ENCODE data around the gene KCTD7.
"Not testable (repeated sequence)": the region's sequence is repeated elsewhere in the genome, so short reads cannot be mapped to it uniquely, and the experiment has no call there.

Gene KCTD7

GRCh38 chr7:66628361-66629221 lies at the start of gene KCTD7:
Gene KCTD7, plus strand, starts transcription at chr7:66628881. Its CDS starts 184 bp downstream, at chr7:66629065.
- no peaks in the 10 kb centered on the region for H3K27me3 Mint-ChIP-seq (ENCODE audit: low read depth)
- H3K4me1 Mint-ChIP-seq (ENCODE audit: low read depth): peaks cover 37% of the 10 kb centered on the region
- DNase-seq (ENCODE audit: low spot score): peak; percentile 97
- H3K9me3 Mint-ChIP-seq: no peaks in the 10 kb centered on the region
- peak within 1 kb of the TSS; percentile 90 for H3K27ac Mint-ChIP-seq
- H3K4me3 Mint-ChIP-seq: peak within 1 kb of the TSS; percentile 89
- peaks cover 31% of the 10 kb centered on the region for H3K36me3 Mint-ChIP-seq (ENCODE audit: low read depth)

DNA sequence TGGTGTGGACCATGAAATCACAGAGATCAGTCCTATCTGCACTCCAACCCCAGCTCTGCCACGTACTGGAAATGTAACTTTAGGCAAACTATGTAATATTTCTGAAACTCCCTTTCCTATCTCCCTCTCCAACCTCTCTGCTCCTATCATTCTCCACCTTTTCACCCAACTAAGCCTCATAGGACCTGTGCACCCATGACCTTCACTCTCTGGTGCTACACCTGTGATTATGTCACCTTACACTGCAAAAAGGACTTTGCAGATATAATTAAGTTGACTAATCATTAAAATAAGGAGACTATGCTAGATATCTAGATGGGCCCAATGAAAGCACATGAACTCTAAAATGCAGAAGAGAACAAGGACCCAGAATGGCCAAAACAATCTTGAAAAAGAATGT lies 48.3 kb upstream of the KCTD7 start:
- not testable (repeated sequence) for H3K9me3 Mint-ChIP-seq; H3K27ac Mint-ChIP-seq; H3K4me3 Mint-ChIP-seq; H3K27me3 Mint-ChIP-seq (ENCODE audit: low read depth); DNase-seq (ENCODE audit: low spot score)
- Mint-ChIP-seq H3K4me1 (ENCODE audit: low read depth) (peaks cover 24% of the 10 kb centered on the region), H3K36me3 (ENCODE audit: low read depth) (peaks cover 35% of the 10 kb centered on the region)

GRCh38 chr7:66582816-66583489 lies 45.7 kb upstream of the KCTD7 start:
- H3K36me3 Mint-ChIP-seq (ENCODE audit: low read depth): peaks cover 27% of the 10 kb centered on the region
- not testable (repeated sequence) for DNase-seq (ENCODE audit: low spot score); H3K27ac Mint-ChIP-seq; H3K9me3 Mint-ChIP-seq; H3K27me3 Mint-ChIP-seq (ENCODE audit: low read depth); H3K4me3 Mint-ChIP-seq
- H3K4me1 Mint-ChIP-seq (ENCODE audit: low read depth): peaks cover 15% of the 10 kb centered on the region

DNA sequence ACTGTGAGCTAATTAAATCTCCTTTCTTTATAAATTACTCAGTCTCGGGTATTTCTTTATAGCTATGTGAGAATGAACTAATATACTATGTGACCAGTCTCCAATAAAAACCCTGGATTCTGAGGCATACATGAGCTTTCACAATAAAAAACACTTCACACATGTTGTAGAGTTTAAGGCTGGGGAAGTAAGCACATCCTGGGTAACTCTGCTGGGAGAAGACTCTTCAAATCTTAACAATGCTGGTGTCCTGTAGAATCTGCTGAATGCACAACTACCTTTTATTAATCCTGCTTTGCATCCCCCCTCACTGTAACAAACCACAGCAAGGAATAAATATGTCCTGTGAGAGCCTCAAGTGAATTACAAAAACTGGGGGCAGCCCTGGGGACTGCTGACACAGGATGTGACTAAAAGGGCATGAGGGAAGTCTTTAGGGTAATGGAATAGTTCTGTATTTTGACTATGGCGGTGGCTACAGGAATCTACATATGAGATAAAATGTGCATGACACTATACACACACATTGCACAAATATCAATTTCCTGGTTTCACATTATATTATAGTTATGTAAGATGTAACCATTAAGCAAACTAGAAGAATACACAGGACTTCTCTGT lies 45.1 kb upstream of the KCTD7 start:
- Mint-ChIP-seq H3K27ac (peak overlapping the region; percentile 15), H3K36me3 (ENCODE audit: low read depth) (peaks cover 29% of the 10 kb centered on the region), H3K9me3 (no peaks in the 10 kb centered on the region), H3K4me1 (ENCODE audit: low read depth) (peaks cover 10% of the 10 kb centered on the region), H3K27me3 (ENCODE audit: low read depth) (no peaks in the 10 kb centered on the region), H3K4me3 (no peak overlapping the region)
- no peak for DNase-seq (ENCODE audit: low spot score)

DNA sequence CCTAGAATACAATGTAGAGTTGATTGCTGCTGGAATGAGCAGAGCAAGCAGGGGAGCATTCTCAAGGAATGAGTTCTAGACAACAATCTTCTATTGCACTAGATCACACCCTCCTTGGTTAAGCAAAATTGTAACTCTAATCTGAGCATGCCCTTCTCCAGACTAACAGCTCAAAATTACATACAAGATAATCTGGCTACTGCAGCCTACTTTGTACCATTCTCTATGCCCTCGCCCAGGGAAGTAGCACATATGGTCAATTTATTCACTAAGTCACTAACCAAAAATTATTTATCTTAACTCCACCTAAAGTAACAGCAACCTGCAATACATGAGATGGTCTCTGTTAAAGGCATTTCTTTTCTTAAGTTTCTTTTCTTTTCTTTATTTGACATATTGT lies 42.5 kb upstream of the KCTD7 start:
- Mint-ChIP-seq H3K27me3 (ENCODE audit: low read depth) (no peaks in the 10 kb centered on the region), H3K36me3 (ENCODE audit: low read depth) (peaks cover 27% of the 10 kb centered on the region), H3K27ac (no peak overlapping the region), H3K4me1 (ENCODE audit: low read depth) (peaks cover 19% of the 10 kb centered on the region), H3K9me3 (no peaks in the 10 kb centered on the region), H3K4me3 (no peak overlapping the region)
- no peak for DNase-seq (ENCODE audit: low spot score)

GRCh38 chr7:66588226-66588625 lies 40.5 kb upstream of the KCTD7 start:
- not testable (repeated sequence) for H3K4me3 Mint-ChIP-seq; H3K27me3 Mint-ChIP-seq (ENCODE audit: low read depth); H3K9me3 Mint-ChIP-seq; H3K27ac Mint-ChIP-seq; DNase-seq (ENCODE audit: low spot score)
- H3K36me3 Mint-ChIP-seq (ENCODE audit: low read depth): peaks cover 19% of the 10 kb centered on the region
- H3K4me1 Mint-ChIP-seq (ENCODE audit: low read depth): peaks cover 28% of the 10 kb centered on the region

DNA sequence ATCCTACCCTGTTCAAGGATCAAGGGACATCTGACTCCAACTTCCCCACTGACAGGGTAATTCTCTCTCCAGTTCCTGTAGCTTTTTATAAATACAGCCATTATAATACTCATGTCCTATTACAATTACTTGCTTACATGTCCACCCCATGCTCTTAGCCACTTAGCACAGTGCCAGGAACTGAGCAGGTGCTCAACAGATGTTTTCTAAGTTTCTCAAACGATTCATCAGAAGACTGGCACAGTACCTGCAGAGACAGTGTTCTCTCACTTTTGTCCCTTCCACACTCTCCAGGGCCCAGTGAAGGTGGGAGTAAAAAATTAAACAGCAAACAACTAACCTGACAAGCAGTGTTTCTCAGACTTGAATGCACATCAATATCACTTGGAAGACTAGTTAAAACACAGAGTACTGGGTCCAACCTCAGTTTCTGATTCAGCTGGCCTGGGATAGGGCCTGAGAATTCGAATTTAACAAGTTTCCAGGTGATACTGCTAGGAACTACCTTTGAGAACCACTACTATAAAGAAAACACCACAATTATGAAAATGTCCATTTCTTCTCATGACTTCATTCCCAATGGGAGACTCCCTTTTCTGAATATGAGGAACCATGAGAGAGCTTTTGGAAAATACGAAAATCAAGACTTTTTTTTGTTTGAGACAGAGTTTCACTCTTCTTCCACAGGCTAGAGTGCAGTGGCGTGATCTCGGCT lies 39.7 kb upstream of the KCTD7 start:
- Mint-ChIP-seq H3K36me3 (ENCODE audit: low read depth) (peaks cover 13% of the 10 kb centered on the region), H3K4me1 (ENCODE audit: low read depth) (peaks cover 27% of the 10 kb centered on the region)
- not testable (repeated sequence) for H3K4me3 Mint-ChIP-seq; DNase-seq (ENCODE audit: low spot score); H3K27me3 Mint-ChIP-seq (ENCODE audit: low read depth); H3K27ac Mint-ChIP-seq; H3K9me3 Mint-ChIP-seq

DNA sequence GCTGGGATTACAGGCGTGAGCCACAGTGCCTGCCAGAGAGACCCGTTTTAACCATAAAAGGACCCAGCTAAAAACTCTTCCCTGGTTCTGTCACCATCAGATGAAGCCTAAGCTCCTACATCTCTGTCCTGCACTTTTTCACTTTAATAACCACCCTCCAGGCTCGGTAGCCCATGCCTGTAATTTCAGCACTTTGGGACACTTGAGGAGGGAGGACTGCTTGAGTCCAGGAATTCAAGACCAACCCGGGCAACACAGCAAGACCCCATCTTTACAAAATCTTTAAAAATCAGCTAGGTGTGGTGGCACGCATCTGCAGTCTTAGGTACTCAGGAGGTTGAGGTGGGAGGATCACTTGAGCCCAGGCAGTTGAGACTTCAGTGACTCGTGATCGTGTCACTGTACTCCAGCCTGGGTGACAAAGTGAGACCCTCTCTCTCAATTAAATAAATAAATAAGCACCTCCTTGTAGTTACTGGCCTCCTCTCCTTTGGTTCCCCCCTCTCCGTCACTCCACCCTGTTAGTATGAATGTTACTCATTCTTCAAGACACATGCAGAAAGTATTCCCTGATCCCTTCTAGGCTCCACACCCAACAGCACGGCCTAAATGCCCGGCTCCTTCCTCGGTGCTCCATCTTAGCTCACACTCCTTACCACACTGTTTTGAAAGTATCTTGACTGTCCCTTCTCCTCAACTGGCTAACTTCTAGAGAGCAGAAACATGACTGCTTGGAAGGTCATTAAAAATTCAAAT lies 38.2 kb upstream of the KCTD7 start:
- peaks cover 24% of the 10 kb centered on the region for H3K4me1 Mint-ChIP-seq (ENCODE audit: low read depth)
- not testable (repeated sequence) for H3K27me3 Mint-ChIP-seq (ENCODE audit: low read depth); DNase-seq (ENCODE audit: low spot score); H3K9me3 Mint-ChIP-seq; H3K36me3 Mint-ChIP-seq (ENCODE audit: low read depth)
- H3K4me3 Mint-ChIP-seq: peak overlapping the region; percentile 92
- peak overlapping the region; percentile 65 for H3K27ac Mint-ChIP-seq

DNA sequence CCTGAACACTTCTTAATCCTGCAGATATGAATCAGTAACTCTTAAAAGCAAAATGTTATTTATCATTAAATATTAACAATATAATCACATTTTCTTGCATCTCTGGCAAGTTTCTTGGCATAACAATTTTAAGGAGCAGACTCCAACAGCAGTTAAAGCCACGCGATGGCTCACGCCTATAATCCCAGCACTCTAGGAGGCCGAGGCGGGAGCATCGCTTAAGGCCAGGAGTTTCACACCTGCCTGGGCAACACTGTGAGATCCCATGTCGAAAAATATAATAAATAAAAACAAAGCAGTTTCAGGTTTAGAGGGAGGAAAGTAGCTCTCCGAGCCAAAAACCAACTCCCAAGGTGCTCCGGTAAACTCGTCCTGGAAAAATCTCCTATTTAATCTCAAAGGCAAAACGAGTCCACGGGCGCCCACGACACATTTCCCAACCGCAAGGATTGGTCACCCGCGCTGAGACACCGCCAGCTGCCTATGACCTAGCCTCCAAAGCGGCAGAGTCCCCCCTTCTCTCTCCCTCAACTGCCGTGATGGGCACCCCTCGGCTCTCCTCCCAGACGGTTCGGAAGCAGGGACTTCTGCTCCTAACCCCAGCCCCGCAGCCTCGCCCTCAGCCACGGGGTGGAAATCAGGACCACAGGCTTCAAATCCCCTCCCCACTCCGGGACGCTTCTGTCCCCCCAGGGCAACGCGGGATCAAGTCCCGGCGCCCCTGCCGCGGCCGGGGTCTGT lies 37.5 kb upstream of the KCTD7 start:
- Mint-ChIP-seq H3K27ac (peak overlapping the region; percentile 68), H3K4me3 (peak overlapping the region; percentile 92), H3K4me1 (ENCODE audit: low read depth) (peaks cover 24% of the 10 kb centered on the region)
- not testable (repeated sequence) for H3K9me3 Mint-ChIP-seq; H3K36me3 Mint-ChIP-seq (ENCODE audit: low read depth); H3K27me3 Mint-ChIP-seq (ENCODE audit: low read depth)
- peak; percentile 5 for DNase-seq (ENCODE audit: low spot score)

DNA sequence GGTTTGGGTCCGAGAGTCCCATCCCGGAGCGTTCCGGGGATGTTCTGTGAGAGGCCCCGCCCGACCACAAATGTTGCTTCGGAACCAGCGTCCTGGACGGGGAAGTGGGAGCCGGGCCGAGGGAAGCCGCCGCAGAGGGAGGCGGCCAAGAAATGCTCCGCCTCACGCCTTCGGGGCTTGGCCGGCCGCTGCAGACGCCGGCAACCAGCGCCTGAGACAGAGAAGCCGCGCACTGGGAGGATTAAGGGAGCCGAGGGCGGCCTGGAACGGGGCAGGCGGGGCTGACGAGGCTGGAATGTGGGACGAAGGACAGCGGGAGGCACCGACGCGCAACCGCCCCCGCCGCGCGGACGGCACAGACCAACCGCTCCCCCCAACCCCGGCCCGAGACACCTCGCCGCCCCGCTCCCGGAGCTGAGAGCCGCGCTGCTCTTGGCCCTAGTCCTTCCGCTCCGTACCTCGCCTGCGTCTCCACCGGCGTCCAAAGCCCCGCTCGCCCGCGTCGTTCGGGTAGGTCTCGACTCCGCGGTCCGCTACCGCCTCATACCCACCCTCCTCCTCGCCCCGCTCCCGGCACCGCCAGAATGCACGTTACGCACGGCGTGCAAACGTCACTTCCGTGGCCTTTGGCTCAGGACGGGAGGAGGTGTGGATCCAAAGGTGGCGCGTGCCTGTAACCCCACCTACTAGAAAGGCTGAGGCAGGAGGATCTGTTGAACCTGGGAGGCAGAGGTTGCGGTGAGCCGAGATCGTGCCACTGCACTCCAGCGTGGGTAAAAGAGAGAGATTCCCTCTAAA lies 36.7 kb upstream of the KCTD7 start:
- H3K27me3 Mint-ChIP-seq (ENCODE audit: low read depth): no peaks in the 10 kb centered on the region
- no peaks in the 10 kb centered on the region for H3K9me3 Mint-ChIP-seq
- H3K4me1 Mint-ChIP-seq (ENCODE audit: low read depth): peaks cover 22% of the 10 kb centered on the region
- peak; percentile 89 for DNase-seq (ENCODE audit: low spot score)
- H3K27ac Mint-ChIP-seq: peak overlapping the region; percentile 93
- peaks cover 4% of the 10 kb centered on the region for H3K36me3 Mint-ChIP-seq (ENCODE audit: low read depth)
- peak overlapping the region; percentile 92 for H3K4me3 Mint-ChIP-seq

GRCh38 chr7:66592597-66593146 lies 36.0 kb upstream of the KCTD7 start:
- Mint-ChIP-seq H3K4me3 (peak overlapping the region; percentile 92), H3K4me1 (ENCODE audit: low read depth) (peaks cover 22% of the 10 kb centered on the region), H3K27ac (peak overlapping the region; percentile 93)
- not testable (repeated sequence) for H3K27me3 Mint-ChIP-seq (ENCODE audit: low read depth); H3K36me3 Mint-ChIP-seq (ENCODE audit: low read depth); DNase-seq (ENCODE audit: low spot score); H3K9me3 Mint-ChIP-seq

- not testable (repeated sequence) for H3K9me3 Mint-ChIP-seq; H3K36me3 Mint-ChIP-seq (ENCODE audit: low read depth); DNase-seq (ENCODE audit: low spot score); H3K4me3 Mint-ChIP-seq; H3K27ac Mint-ChIP-seq; H3K27me3 Mint-ChIP-seq (ENCODE audit: low read depth)
- peaks cover 19% of the 10 kb centered on the region for H3K4me1 Mint-ChIP-seq (ENCODE audit: low read depth)
Measured at GRCh38 chr7:66594082-66594481, 34.6 kb upstream of the KCTD7 start.

Data from T-helper 2 cell treated with Interferon-gamma antibody and Interleukin-4, amounts not matched to agents 5 μg/mL and 100 μg/mL, for 36 hours (primary cell).